ENCODE measurements around the gene IPO11.

- no peak for TF ChIP-seq CTCF (IDR thresholded peaks at IDR 0.05; ENCODE audit: insufficient read depth, low read length, poor library complexity, severe bottlenecking)
- no peak for TF ChIP-seq EZH2phosphoT487 (conservative IDR thresholded peaks at IDR 0.05; ENCODE audit: low read length)
These were observed 240.7 kb downstream of the IPO11 start for GRCh38 chr5:62653001-62653863.
